Measurements from ENCODE around the gene MTURN.

DNA sequence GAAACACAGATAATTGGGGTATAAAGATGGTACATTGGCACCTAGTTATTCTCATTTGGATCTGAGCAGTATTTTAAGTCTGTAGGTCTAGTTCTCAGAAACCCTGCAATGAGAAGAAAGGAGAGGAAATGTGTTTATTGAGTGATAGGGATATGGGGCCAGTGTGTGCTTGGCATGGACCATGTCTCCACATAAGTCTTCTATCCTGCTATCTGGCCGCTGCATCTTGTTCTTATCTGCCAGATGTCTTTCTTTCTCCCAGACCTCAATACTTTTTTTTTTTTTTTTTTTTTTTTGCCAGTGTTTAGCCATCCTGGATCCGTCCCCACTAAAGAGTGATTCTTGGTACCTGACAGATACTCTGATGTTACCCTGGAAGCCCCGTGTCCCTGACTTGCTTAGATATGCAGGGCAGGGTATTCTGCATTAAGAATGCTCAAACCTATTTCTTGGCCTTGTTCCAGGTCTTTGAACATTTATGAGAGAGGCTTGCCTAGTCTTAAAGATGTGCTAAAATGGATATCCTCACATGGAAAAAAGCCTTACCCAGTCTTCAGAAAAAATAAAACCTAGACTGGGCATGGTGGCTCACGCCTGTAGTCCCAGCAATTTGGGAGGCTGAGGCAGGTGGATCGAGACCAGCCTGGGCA lies 10.0 kb downstream of the MTURN start:
- no peak for TF ChIP-seq CTCF (IDR thresholded peaks at IDR 0.05; ENCODE audit: insufficient read depth, low read length, poor library complexity, severe bottlenecking)
- no peak for TF ChIP-seq EZH2phosphoT487 (conservative IDR thresholded peaks at IDR 0.05; ENCODE audit: low read length)
